HFF-Myc (cell line): Measurements from ENCODE around the gene PACRG.
A peak's percentile ranks its signal among the peaks of the same experiment; 100 is the strongest.
"Not testable (repeated sequence)": the region's sequence is repeated elsewhere in the genome, so short reads cannot be mapped to it uniquely, and the experiment has no call there.

Experiments used
- DNase-seq: peaks from one replicate; pipeline ENCODE4 v3.0.0-alpha.2; 2011; ENCODE audit warnings: low read depth; ENCODE audit errors: extremely low read depth
- H3K4me3 ChIP-seq: replicated peaks from 2 replicates; pipeline ENCODE4 v1.5.1; 2011; ENCODE audit warnings: low read depth, mild to moderate bottlenecking, control low read depth, low read length
- TF ChIP-seq, protein P1 (sequence below): IDR thresholded peaks from 2 replicates; pipeline ENCODE4 v1.5.1; 2012; ENCODE audit warnings: mild to moderate bottlenecking, low read depth, low read length, control low read depth; ENCODE audit errors: missing control alignments

Gene PACRG

GRCh38 chr6:162727322-162728182 lies at the start of gene PACRG, which contains the start of gene PRKN:
TSS of gene PACRG (plus strand) at chr6:162727974.
TSS of gene PRKN (minus strand) at chr6:162727766.
- peak within 1 kb of the TSS; percentile 62 for H3K4me3 ChIP-seq
- TF ChIP-seq, protein P1, sequence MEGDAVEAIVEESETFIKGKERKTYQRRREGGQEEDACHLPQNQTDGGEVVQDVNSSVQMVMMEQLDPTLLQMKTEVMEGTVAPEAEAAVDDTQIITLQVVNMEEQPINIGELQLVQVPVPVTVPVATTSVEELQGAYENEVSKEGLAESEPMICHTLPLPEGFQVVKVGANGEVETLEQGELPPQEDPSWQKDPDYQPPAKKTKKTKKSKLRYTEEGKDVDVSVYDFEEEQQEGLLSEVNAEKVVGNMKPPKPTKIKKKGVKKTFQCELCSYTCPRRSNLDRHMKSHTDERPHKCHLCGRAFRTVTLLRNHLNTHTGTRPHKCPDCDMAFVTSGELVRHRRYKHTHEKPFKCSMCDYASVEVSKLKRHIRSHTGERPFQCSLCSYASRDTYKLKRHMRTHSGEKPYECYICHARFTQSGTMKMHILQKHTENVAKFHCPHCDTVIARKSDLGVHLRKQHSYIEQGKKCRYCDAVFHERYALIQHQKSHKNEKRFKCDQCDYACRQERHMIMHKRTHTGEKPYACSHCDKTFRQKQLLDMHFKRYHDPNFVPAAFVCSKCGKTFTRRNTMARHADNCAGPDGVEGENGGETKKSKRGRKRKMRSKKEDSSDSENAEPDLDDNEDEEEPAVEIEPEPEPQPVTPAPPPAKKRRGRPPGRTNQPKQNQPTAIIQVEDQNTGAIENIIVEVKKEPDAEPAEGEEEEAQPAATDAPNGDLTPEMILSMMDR, result no peak
- peak; percentile 80 for DNase-seq

DNA sequence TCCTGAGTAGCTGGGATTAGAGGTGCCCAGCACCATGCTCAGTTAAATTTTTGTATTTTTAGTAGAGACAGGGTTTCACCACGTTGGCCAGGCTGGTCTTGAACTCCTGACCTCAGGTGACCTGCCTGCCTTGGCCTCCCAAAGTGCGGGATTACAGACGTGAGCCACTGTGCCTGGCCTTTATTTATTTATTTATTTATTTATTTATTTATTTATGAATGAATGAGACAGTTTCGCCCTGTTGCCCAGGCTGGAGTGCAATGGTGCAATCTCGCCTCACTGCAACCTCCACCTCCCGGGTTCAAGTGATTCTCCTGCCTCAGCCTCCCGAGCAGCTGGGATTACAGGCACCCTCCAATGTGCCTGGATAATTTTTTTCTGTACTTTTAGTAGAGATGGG lies 48.9 kb upstream of the PACRG start:
- not testable (repeated sequence) for H3K4me3 ChIP-seq, DNase-seq

DNA sequence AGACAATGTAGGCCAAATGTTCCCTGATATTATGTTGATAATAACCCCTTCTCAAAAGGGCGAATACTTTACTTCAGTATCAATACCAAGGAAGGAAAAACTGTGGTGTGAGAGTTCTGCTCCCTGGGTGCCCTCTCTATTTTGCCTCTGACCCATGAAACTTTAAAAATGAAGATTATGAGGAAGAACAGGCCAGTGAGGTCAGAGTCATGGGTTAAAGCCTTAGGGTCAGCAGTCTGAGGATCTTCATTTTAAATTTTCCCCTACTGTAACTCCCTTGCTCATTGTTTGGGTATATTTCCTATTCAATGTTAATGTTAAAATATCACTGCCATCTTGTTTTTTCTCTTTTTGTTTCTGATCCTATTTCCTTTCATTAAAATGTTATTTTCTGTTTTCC lies 48.1 kb upstream of the PACRG start:
- TF ChIP-seq, protein P1, result no peak
- H3K4me3 ChIP-seq, result no peak overlapping the region
- DNase-seq, result no peak

GRCh38 chr6:162680367-162680766 lies 47.4 kb upstream of the PACRG start:
- TF ChIP-seq, protein P1, result no peak
- no peak for DNase-seq
- no peak overlapping the region for H3K4me3 ChIP-seq

DNA sequence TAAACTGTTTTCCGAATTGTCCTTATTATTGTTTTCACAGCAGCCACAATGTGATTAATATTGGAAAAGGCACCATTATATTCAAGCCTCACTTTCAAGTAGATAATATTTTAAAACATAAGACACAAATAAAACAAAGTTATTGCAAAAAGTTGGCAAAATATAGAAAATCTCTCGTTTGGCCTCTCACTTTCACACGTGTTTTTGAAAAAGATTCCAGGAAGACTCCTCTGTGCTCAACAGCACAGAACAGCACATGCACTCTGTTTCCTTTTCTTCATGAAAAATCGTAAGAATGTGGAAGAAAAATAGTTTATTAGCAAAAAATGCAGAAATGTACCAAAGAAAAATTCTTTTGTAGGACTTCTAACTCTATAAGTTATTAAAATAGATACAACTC lies 46.9 kb upstream of the PACRG start:
- TF ChIP-seq, protein P1, result no peak
- H3K4me3 ChIP-seq, result no peak overlapping the region
- no peak for DNase-seq

GRCh38 chr6:162681447-162681846 lies 46.3 kb upstream of the PACRG start:
- no peak for DNase-seq
- TF ChIP-seq, protein P1, result no peak
- no peak overlapping the region for H3K4me3 ChIP-seq

- no peak overlapping the region for H3K4me3 ChIP-seq
- DNase-seq, result no peak
- TF ChIP-seq, protein P1, result no peak
These were observed 44.6 kb upstream of the PACRG start for GRCh38 chr6:162683135-162683534.
